Measurements from ENCODE around the gene OR2F2. TPM values are rescaled to one million over a fixed set of nuclear protein-coding genes. Genes with fewer than 3 reads are reported as not detected.

OR2F2 gene
- total and polyA plus RNA-seq, 7 experiments from 2014 or later, result not detected

DNA sequence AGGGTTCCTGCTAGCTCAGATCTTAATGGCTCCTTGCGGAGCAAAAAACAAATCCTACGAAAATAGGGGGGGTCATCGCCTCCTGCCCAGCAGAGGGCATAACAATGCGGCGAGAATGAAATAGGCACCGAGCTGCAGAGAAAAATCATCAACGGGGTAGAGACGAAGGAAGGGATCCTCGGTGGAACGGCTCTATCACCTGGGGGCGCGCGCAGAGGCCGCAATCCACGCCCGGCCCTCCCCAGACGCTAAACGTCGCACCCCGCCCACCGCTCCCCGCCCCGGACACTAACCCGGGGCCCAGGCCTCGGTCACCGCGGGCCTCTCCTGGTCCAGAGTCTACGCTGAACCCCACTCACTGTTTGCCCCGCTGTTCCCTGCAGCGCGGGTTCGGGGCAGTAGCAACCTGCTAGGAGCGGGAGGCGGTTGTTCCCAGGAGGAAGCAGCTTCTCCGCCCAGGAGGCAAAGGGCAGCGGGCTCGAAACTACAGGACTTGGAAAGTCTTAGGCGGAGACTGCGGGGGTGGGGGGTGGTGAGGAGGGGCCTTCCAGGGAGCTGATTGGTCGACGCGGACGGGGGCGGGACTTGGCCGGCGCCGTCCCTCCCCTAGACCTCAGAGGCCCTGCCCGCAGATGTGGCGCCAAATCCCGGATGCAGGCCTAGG is 33.2 kb upstream of the OR2F2 start, which contains the start of gene TCAF1:
TSS of gene TCAF1 (minus strand) at position 509 of the 664 bp plus-strand sequence. CDS start 25,568 bp downstream, outside the sequence.
- peak within 1 kb of the TSS; percentile 91 to 98 (median 96) for H3K4me3 Mint-ChIP-seq
- CTCF ChIA-PET, result interaction anchor here (1.1 to 3.6 kb wide), 4 partner anchors 9 to 519 kb away, joined by 3 to 25 read pairs (median 4); no protein-coding TSS in a partner anchor

GRCh38 chr7:143902332-143902899 is 32.6 kb upstream of the OR2F2 start:
- H3K9me3 Mint-ChIP-seq, result no peaks in the 10 kb centered on the region
- H3K27ac Mint-ChIP-seq, result peak overlapping the region; percentile 79 to 95 (median 89)
- H3K27me3 Mint-ChIP-seq, result no peaks in the 10 kb centered on the region
- ChIA-PET POLR2A (interaction anchor here (1.3 to 1.7 kb wide), 3 partner anchors 9 to 934 kb away, joined by 3 to 9 read pairs (median 4); partner anchors contain the start of gene TPK1), CTCF (interaction anchor here (0.9 to 3.6 kb wide), 5 partner anchors 9 to 895 kb away, joined by 3 to 25 read pairs (median 3); no protein-coding TSS in a partner anchor)
- Histone ChIP-seq H3K27me3 (ENCODE audit: control insufficient read depth in 2 of 2, insufficient read depth in 2 of 2, low read length in 2 of 2) (no peaks in the 10 kb centered on the region), H3K27ac (ENCODE audit: low read depth, low read length) (peak overlapping the region; percentile 82), H3K9me3 (ENCODE audit: control insufficient read depth in 2 of 3, low read length in 3 of 3) (no peaks in the 10 kb centered on the region), H3K4me3 (ENCODE audit: low read length) (peak overlapping the region; percentile 92), H3K36me3 (ENCODE audit: control insufficient read depth in 2 of 3, insufficient read depth in 3 of 3, low read length in 3 of 3) (peaks cover 0 to 4% (median 0%) of the 10 kb centered on the region in 3 experiments), H3K4me1 (ENCODE audit: control insufficient read depth in 2 of 2, insufficient read depth in 2 of 2, low read length in 2 of 2) (peaks cover 4 to 10% of the 10 kb centered on the region in 2 donors)
- intact Hi-C loops (cut with micrococcal nuclease), result loop anchor here in 1 of 2 donors (1.0 kb wide), 1 partner anchor 225 kb away; no protein-coding TSS in a partner anchor
- DNase-seq (peak in 1 of 9 donors; percentile 18), ATAC-seq (no peak)
- H3K4me3 Mint-ChIP-seq, result peak overlapping the region; percentile 91 to 98 (median 96)
- no peaks in the 10 kb centered on the region for H3K36me3 Mint-ChIP-seq
- peaks cover 10 to 54% (median 42%) of the 10 kb centered on the region in 7 donors for H3K4me1 Mint-ChIP-seq

More for the DNA sequence above, 33.2 kb upstream of the OR2F2 start, which contains the start of gene TCAF1:
- POLR2A ChIA-PET, result interaction anchor here (0.6 to 1.7 kb wide), 4 partner anchors 10 to 934 kb away, joined by 3 to 9 read pairs (median 4); partner anchors contain the start of gene TPK1
- no peaks in the 10 kb centered on the region for H3K36me3 Mint-ChIP-seq
- peaks cover 0 to 4% (median 0%) of the 10 kb centered on the region in 3 experiments for H3K36me3 ChIP-seq (ENCODE audit: control insufficient read depth in 2 of 3, insufficient read depth in 3 of 3, low read length in 3 of 3)
- H3K4me1 Mint-ChIP-seq, result peaks cover 10 to 54% (median 42%) of the 10 kb centered on the region in 7 donors
- no peaks in the 10 kb centered on the region for H3K27me3 ChIP-seq (ENCODE audit: control insufficient read depth in 2 of 2, insufficient read depth in 2 of 2, low read length in 2 of 2)
- intact Hi-C loops (cut with micrococcal nuclease), result loop anchor here (1.0 kb wide), 1 partner anchor 226 kb away; no protein-coding TSS in a partner anchor
- ATAC-seq, result peak; percentile 98
- peak; percentile 72 to 89 (median 84) for DNase-seq
- H3K9me3 ChIP-seq (ENCODE audit: control insufficient read depth in 2 of 3, low read length in 3 of 3), result no peaks in the 10 kb centered on the region
- no peaks in the 10 kb centered on the region for H3K27me3 Mint-ChIP-seq
- H3K9me3 Mint-ChIP-seq, result no peaks in the 10 kb centered on the region
- H3K4me3 ChIP-seq (ENCODE audit: low read length), result peak within 1 kb of the TSS; percentile 92
- H3K27ac ChIP-seq (ENCODE audit: low read depth, low read length), result peak within 1 kb of the TSS; percentile 82
- peaks cover 4 to 10% of the 10 kb centered on the region in 2 donors for H3K4me1 ChIP-seq (ENCODE audit: control insufficient read depth in 2 of 2, insufficient read depth in 2 of 2, low read length in 2 of 2)
- peak within 1 kb of the TSS; percentile 79 to 95 (median 89) for H3K27ac Mint-ChIP-seq

GRCh38 chr7:143905509-143905908 is 29.5 kb upstream of the OR2F2 start:
- Histone ChIP-seq H3K27me3 (ENCODE audit: control insufficient read depth in 2 of 2, insufficient read depth in 2 of 2, low read length in 2 of 2) (no peaks in the 10 kb centered on the region), H3K9me3 (ENCODE audit: control insufficient read depth in 2 of 3, low read length in 3 of 3) (no peaks in the 10 kb centered on the region), H3K4me1 (ENCODE audit: control insufficient read depth in 2 of 2, insufficient read depth in 2 of 2, low read length in 2 of 2) (peaks cover 4 to 7% of the 10 kb centered on the region in 2 donors), H3K4me3 (ENCODE audit: low read length) (no peak overlapping the region), H3K27ac (ENCODE audit: low read depth, low read length) (no peak overlapping the region), H3K36me3 (ENCODE audit: control insufficient read depth in 2 of 3, insufficient read depth in 3 of 3, low read length in 3 of 3) (peaks cover 0 to 4% (median 0%) of the 10 kb centered on the region in 3 experiments)
- ChIA-PET POLR2A (no interaction called here), CTCF (interaction anchor here (0.7 kb wide), 1 partner anchor 10 kb away, joined by 3 read pairs; no protein-coding TSS in a partner anchor)
- ATAC-seq (no peak), DNase-seq (no peak)
- no peaks in the 10 kb centered on the region for H3K36me3 Mint-ChIP-seq
- peak overlapping the region in 1 of 10 donors; percentile 21 for H3K4me3 Mint-ChIP-seq
- H3K4me1 Mint-ChIP-seq, result peaks cover 6 to 34% (median 25%) of the 10 kb centered on the region in 7 donors
- H3K27ac Mint-ChIP-seq, result peak overlapping the region in 1 of 9 donors; percentile 5
- peaks cover 0 to 15% (median 0%) of the 10 kb centered on the region in 5 donors for H3K27me3 Mint-ChIP-seq
- intact Hi-C loops (cut with micrococcal nuclease), result no loop called here
- no peaks in the 10 kb centered on the region for H3K9me3 Mint-ChIP-seq

- ATAC-seq, result no peak
- H3K4me1 Mint-ChIP-seq, result peaks cover 0 to 28% (median 19%) of the 10 kb centered on the region in 7 donors
- H3K36me3 ChIP-seq (ENCODE audit: control insufficient read depth in 2 of 3, insufficient read depth in 3 of 3, low read length in 3 of 3), result peaks cover 0 to 4% (median 0%) of the 10 kb centered on the region in 3 experiments
- no peaks in the 10 kb centered on the region for H3K36me3 Mint-ChIP-seq
- intact Hi-C loops (cut with micrococcal nuclease), result no loop called here
- H3K4me3 Mint-ChIP-seq, result no peak overlapping the region
- no peaks in the 10 kb centered on the region for H3K9me3 ChIP-seq (ENCODE audit: control insufficient read depth in 2 of 3, low read length in 3 of 3)
- peaks cover 2% of the 10 kb centered on the region in 2 donors for H3K4me1 ChIP-seq (ENCODE audit: control insufficient read depth in 2 of 2, insufficient read depth in 2 of 2, low read length in 2 of 2)
- ChIA-PET POLR2A (no interaction called here), CTCF (interaction anchor here (0.7 kb wide), 1 partner anchor 9 kb away, joined by 3 read pairs; no protein-coding TSS in a partner anchor)
- no peak overlapping the region for H3K27ac Mint-ChIP-seq
- H3K4me3 ChIP-seq (ENCODE audit: low read length), result no peak overlapping the region
- H3K27me3 ChIP-seq (ENCODE audit: control insufficient read depth in 2 of 2, insufficient read depth in 2 of 2, low read length in 2 of 2), result no peaks in the 10 kb centered on the region
- H3K27me3 Mint-ChIP-seq, result peaks cover 0 to 15% (median 0%) of the 10 kb centered on the region in 5 donors
- DNase-seq, result no peak
- no peaks in the 10 kb centered on the region for H3K9me3 Mint-ChIP-seq
- H3K27ac ChIP-seq (ENCODE audit: low read depth, low read length), result no peak overlapping the region
Observed at GRCh38 chr7:143906151-143906550, 28.9 kb upstream of the OR2F2 start.

DNA sequence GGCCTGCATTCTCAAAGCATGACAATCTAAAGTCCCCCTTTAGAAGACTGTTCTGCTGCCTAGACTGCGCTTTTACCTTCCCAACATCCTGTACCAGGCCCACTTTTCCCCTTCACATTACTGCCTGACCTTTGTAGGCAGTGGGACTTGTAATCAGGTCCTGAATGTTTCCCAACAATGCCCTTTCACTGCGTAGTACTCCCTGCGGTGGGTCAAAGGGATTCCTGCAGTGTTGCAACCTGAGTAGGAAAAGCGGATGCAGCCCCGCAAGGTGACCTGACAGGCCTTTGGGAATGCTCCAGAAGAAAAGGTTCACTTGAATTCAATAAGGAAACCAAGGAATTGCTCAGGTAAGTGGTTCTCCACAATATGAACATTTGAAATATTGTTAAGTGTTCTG is 28.1 kb upstream of the OR2F2 start:
- H3K27ac ChIP-seq (ENCODE audit: low read depth, low read length), result no peak overlapping the region
- H3K4me3 Mint-ChIP-seq, result no peak overlapping the region
- H3K4me1 Mint-ChIP-seq, result peaks cover 0 to 23% (median 13%) of the 10 kb centered on the region in 7 donors
- H3K36me3 ChIP-seq (ENCODE audit: control insufficient read depth in 2 of 3, insufficient read depth in 3 of 3, low read length in 3 of 3), result peaks cover 0 to under 1% (median 0%) of the 10 kb centered on the region in 3 experiments
- no peak overlapping the region for H3K27ac Mint-ChIP-seq
- no peak overlapping the region for H3K4me3 ChIP-seq (ENCODE audit: low read length)
- peaks cover 0 to 15% (median 0%) of the 10 kb centered on the region in 5 donors for H3K27me3 Mint-ChIP-seq
- no peaks in the 10 kb centered on the region for H3K9me3 ChIP-seq (ENCODE audit: control insufficient read depth in 2 of 3, low read length in 3 of 3)
- DNase-seq (no peak), ATAC-seq (no peak)
- no peaks in the 10 kb centered on the region for H3K36me3 Mint-ChIP-seq
- POLR2A ChIA-PET, result no interaction called here
- no peaks in the 10 kb centered on the region for H3K9me3 Mint-ChIP-seq
- no peaks in the 10 kb centered on the region for H3K4me1 ChIP-seq (ENCODE audit: control insufficient read depth in 2 of 2, insufficient read depth in 2 of 2, low read length in 2 of 2)
- CTCF ChIA-PET, result no interaction called here
- intact Hi-C loops (cut with micrococcal nuclease), result no loop called here
- H3K27me3 ChIP-seq (ENCODE audit: control insufficient read depth in 2 of 2, insufficient read depth in 2 of 2, low read length in 2 of 2), result no peaks in the 10 kb centered on the region

- Mint-ChIP-seq H3K9me3 (no peaks in the 10 kb centered on the region), H3K4me3 (no peak overlapping the region), H3K4me1 (peaks cover 0 to 12% (median 4%) of the 10 kb centered on the region in 7 donors), H3K27ac (no peak overlapping the region), H3K27me3 (peaks cover 0 to 15% (median 0%) of the 10 kb centered on the region in 5 donors), H3K36me3 (no peaks in the 10 kb centered on the region)
- intact Hi-C loops (cut with micrococcal nuclease), result no loop called here
- DNase-seq, result no peak
- Histone ChIP-seq H3K27ac (ENCODE audit: low read depth, low read length) (no peak overlapping the region), H3K36me3 (ENCODE audit: control insufficient read depth in 2 of 3, insufficient read depth in 3 of 3, low read length in 3 of 3) (no peaks in the 10 kb centered on the region), H3K9me3 (ENCODE audit: control insufficient read depth in 2 of 3, low read length in 3 of 3) (no peaks in the 10 kb centered on the region), H3K4me1 (ENCODE audit: control insufficient read depth in 2 of 2, insufficient read depth in 2 of 2, low read length in 2 of 2) (no peaks in the 10 kb centered on the region), H3K4me3 (ENCODE audit: low read length) (no peak overlapping the region), H3K27me3 (ENCODE audit: control insufficient read depth in 2 of 2, insufficient read depth in 2 of 2, low read length in 2 of 2) (peaks cover 0 to 3% of the 10 kb centered on the region in 2 donors)
- CTCF ChIA-PET, result no interaction called here
- POLR2A ChIA-PET, result no interaction called here
- ATAC-seq, result no peak
Observed at GRCh38 chr7:143908120-143908519, 26.9 kb upstream of the OR2F2 start.

Measured in naive thymus-derived CD4-positive, alpha-beta T cell (primary cell).